ENCODE measurements around the gene MSLN. TPM values are rescaled to one million over a fixed set of nuclear protein-coding genes. Genes with fewer than 3 reads are reported as not detected.

MSLN gene
- total and polyA plus RNA-seq, 9 of the 15 experiments (the other 6 are each of a cell fraction or from before 2014, with no cell fraction given): not detected

DNA sequence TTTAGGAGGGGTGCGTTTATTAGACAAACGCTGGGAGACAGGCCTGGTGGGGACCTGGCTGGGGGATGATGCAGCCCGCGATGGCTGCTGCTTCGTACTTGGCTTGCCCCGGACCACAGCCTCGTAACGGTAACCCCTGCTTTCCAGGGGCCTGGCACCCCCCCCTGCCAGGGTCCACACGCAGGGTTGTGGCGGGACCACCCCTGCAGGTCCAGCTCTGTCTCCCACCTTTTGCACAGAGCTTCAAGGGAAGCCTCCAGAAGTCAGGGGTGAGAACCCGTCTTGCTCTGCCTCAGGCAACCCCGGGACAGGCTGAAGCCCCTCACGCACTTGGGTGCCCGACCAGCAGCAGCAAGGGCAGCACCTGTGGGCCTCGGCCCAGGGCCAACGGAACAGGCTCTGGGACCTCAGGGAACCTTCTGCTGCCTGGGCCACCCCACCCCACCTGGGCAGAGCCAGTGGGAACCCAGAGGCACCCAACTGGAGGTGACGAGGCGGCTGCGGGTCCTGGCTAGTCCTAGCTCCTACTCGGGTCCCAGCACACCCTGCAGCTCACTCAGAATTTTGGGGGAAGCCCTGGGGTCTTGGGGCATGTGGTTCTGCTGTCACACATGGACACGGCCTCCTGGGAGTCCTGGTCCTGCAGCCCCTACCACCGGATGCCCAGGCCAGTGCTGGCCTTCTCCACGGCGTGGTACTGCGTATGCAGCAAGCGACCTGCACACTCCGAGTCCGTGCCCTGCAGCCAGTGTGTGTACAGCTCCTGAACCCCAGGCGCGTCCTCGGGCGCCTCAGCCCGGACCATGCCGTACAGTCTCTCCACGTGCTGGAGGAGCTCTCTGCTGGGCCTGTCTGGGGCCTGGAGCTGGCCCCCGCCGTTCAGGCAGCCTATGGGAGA lies 30.5 kb upstream of the MSLN start:
- no peak for ATAC-seq
- BruUV-seq (replicated peaks): no TSS peak
- no peaks in the 10 kb centered on the region for H3K27me3 ChIP-seq (ENCODE audit: control insufficient read depth in 2 of 2, insufficient read depth in 2 of 2, low read length in 2 of 2)
- FAIRE-seq: no peak
- peaks cover 10 to 93% of the 10 kb centered on the region in 2 experiments; a peak in 4 of 5 replicates for H3K4me1 ChIP-seq (replicated peaks in 1 of 2; ENCODE audit: control insufficient read depth in 2 of 2, insufficient read depth in 2 of 2, low read length in 2 of 2)
- H4K20me1 ChIP-seq (replicated peaks; ENCODE audit: control insufficient read depth, insufficient read depth, low read length): no peaks in the 10 kb centered on the region; the same call in 1 of the 2 replicates
- no peaks in the 10 kb centered on the region for H3K9me1 ChIP-seq (ENCODE audit: control insufficient read depth, insufficient read depth, low read length)
- peaks cover 25% of the 10 kb centered on the region for H3K79me2 ChIP-seq (ENCODE audit: control insufficient read depth, insufficient read depth, low read length)
- H2AFZ ChIP-seq (ENCODE audit: low read depth, low read length): no peak overlapping the region
- H3K27ac ChIP-seq (ENCODE audit: extremely low read depth, low read depth, low read length): no peak overlapping the region; the same call in 2 of the 3 replicates
- in situ Hi-C loops (cut with MboI) (no loop called here), intact Hi-C loops (cut with micrococcal nuclease) (loop anchor here (2.0 kb wide), 1 partner anchor 15 kb away; the partner anchor contains the start of gene METRN)
- WGBS (ENCODE audit: insufficient coverage, low coverage, missing lambda C conversion rate): 87% methylated on average over 28 of the region's 37 CpGs
- no peak overlapping the region; the same call in 1 of the 2 replicates for H3K4me3 ChIP-seq
- peaks cover 55% of the 10 kb centered on the region; the same call in 2 of the 3 replicates for H3K36me3 ChIP-seq (ENCODE audit: control insufficient read depth, insufficient read depth, low read length)
- DNase-seq (ENCODE audit: extremely low read depth in 1 of 4, low spot score in 3 of 4): no peak
- H3K4me2 ChIP-seq (ENCODE audit: insufficient read depth, low read length): peak overlapping the region; percentile 97; the same call in 1 of the 2 replicates
- H3K9me3 ChIP-seq (replicated peaks; ENCODE audit: control insufficient read depth, insufficient read depth, low read depth, low read length): no peaks in the 10 kb centered on the region
- H3K9ac ChIP-seq (ENCODE audit: insufficient read depth in 1 of 2, low read depth in 2 of 2, low read length in 2 of 2): peak overlapping the region; percentile 48 to 96; a peak in 3 of 4 replicates
- TF ChIP-seq PRPF4 (IDR thresholded peaks at IDR 0.05; ENCODE audit: insufficient read depth, low read depth, low read length, poor library complexity, severe bottlenecking) (peak; percentile 32), RBM22 (IDR thresholded peaks at IDR 0.05; ENCODE audit: low read depth, low read length, poor library complexity, severe bottlenecking) (peak; percentile 57), RBFOX2 (IDR thresholded peaks at IDR 0.05; ENCODE audit: low read depth, low read length) (peak; percentile 41), PTRF (tag; IDR thresholded peaks at IDR 0.05) (no peak), SUPT5H (IDR thresholded peaks at IDR 0.05) (peak; percentile 47; the same call in 1 of the 2 replicates), FIP1L1 (IDR thresholded peaks at IDR 0.05; ENCODE audit: low read depth, low read length, poor library complexity, severe bottlenecking) (peak; percentile 64), SRSF3 (IDR thresholded peaks at IDR 0.05; ENCODE audit: insufficient read depth, low read length) (no peak), POLR2G (IDR thresholded peaks at IDR 0.05; ENCODE audit: low read depth, low read length) (peak; percentile 80), SNRNP70 (optimal IDR thresholded peaks at IDR 0.05; ENCODE audit: low read depth, low read length) (peak; percentile 2), HNRNPUL1 (IDR thresholded peaks at IDR 0.05; ENCODE audit: low read length) (peak; percentile 73; the same call in 1 of the 2 replicates), SRSF1 (IDR thresholded peaks at IDR 0.05; ENCODE audit: low read depth, low read length) (0 out of 2 replicates have a peak, but pooled peaks have one; percentile 3), POLR2A (conservative IDR thresholded peaks at IDR 0.05) (peak; percentile 51)
- TF ChIP-seq, protein P1, sequence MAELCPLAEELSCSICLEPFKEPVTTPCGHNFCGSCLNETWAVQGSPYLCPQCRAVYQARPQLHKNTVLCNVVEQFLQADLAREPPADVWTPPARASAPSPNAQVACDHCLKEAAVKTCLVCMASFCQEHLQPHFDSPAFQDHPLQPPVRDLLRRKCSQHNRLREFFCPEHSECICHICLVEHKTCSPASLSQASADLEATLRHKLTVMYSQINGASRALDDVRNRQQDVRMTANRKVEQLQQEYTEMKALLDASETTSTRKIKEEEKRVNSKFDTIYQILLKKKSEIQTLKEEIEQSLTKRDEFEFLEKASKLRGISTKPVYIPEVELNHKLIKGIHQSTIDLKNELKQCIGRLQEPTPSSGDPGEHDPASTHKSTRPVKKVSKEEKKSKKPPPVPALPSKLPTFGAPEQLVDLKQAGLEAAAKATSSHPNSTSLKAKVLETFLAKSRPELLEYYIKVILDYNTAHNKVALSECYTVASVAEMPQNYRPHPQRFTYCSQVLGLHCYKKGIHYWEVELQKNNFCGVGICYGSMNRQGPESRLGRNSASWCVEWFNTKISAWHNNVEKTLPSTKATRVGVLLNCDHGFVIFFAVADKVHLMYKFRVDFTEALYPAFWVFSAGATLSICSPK (IDR thresholded peaks at IDR 0.05; ENCODE audit: borderline replicate concordance): no peak
- TF ChIP-seq, protein P2, sequence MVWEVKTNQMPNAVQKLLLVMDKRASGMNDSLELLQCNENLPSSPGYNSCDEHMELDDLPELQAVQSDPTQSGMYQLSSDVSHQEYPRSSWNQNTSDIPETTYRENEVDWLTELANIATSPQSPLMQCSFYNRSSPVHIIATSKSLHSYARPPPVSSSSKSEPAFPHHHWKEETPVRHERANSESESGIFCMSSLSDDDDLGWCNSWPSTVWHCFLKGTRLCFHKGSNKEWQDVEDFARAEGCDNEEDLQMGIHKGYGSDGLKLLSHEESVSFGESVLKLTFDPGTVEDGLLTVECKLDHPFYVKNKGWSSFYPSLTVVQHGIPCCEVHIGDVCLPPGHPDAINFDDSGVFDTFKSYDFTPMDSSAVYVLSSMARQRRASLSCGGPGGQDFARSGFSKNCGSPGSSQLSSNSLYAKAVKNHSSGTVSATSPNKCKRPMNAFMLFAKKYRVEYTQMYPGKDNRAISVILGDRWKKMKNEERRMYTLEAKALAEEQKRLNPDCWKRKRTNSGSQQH (CRISPR knock-in tag; IDR thresholded peaks at IDR 0.05): no peak
- ChIA-PET POLR2A (interaction anchor here (0.5 to 2.0 kb wide), 9 partner anchors 10 to 83 kb away, joined by 3 to 16 read pairs (median 4); partner anchors contain the start of genes ANTKMT, CIAO3 and MSLN), CTCF (ENCODE audit: low intra/inter-chr PET ratio) (no interaction called here)
